DOHH2 (cell line): ENCODE data around the gene TMEM214.

ENCODE experiments used
- EZH2phosphoT487 ChIP-seq: fragments of 200-600 bp; sonication (generic); IDR thresholded peaks from 2 replicates; pipeline ENCODE4 v1.6.1; 2017; ENCODE audit warnings: borderline replicate concordance, mild to moderate bottlenecking, antibody characterized with exemption, low read length, moderate library complexity, mixed read lengths
- TF ChIP-seq, protein P1 (sequence below): fragments of 200-600 bp; sonication (generic); IDR thresholded peaks from one replicate; pipeline ENCODE4 v1.5.1; 2014; ENCODE audit warnings: antibody characterized with exemption, mild to moderate bottlenecking, low read depth, low read length; ENCODE audit not compliant: poor library complexity, severe bottlenecking

DNA sequence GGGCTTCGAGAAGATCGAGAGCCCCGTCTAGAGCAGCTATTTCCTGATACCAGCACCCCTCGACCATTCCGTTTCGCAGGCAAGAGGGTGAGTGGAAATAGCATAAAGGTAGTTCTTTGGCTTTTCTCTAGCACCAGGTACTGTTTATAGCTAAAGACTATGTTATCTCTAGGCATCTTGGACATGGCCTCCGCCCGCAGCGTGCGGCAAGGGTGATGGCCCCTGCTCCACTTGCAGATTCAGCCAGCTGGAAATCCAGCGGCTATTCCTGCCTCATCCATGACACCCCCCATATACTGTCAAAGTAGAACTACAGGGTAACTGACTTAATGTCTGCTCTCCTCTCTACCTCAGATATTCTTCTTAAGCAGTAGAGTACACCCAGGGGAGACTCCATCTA, 22.0 kb downstream of the TMEM214 start:
- TF ChIP-seq, protein P1, sequence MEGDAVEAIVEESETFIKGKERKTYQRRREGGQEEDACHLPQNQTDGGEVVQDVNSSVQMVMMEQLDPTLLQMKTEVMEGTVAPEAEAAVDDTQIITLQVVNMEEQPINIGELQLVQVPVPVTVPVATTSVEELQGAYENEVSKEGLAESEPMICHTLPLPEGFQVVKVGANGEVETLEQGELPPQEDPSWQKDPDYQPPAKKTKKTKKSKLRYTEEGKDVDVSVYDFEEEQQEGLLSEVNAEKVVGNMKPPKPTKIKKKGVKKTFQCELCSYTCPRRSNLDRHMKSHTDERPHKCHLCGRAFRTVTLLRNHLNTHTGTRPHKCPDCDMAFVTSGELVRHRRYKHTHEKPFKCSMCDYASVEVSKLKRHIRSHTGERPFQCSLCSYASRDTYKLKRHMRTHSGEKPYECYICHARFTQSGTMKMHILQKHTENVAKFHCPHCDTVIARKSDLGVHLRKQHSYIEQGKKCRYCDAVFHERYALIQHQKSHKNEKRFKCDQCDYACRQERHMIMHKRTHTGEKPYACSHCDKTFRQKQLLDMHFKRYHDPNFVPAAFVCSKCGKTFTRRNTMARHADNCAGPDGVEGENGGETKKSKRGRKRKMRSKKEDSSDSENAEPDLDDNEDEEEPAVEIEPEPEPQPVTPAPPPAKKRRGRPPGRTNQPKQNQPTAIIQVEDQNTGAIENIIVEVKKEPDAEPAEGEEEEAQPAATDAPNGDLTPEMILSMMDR, result no peak
- no peak for TF ChIP-seq EZH2phosphoT487
